Right atrium auricular region (tissue), 2 donors: ENCODE data around the gene SDR42E2. TPM values are rescaled to one million over a fixed set of nuclear protein-coding genes. Genes with fewer than 3 reads are reported as not detected.

Experiments used
- DNase-seq: peaks from one replicate; pipeline ENCODE4 v3.0.0-alpha.2; 2019; ENCODE audit warnings: low spot score
- H3K27ac ChIP-seq, 2 donors: fragments of 200-600 bp; sonication (generic); 1 replicate in 1 of 2; 2 replicates in 1 of 2; pipeline ENCODE4 v1.5.1; 2016 to 2019
- H3K27me3 ChIP-seq, 2 donors: fragments of 200-600 bp; sonication (generic); one replicate each; pipeline versions ENCODE4 v1.5.1 to v1.6.0; 2017 to 2019
- H3K36me3 ChIP-seq: fragments of 200-600 bp; sonication (generic); one replicate; pipeline ENCODE4 v1.5.1; 2016
- H3K4me1 ChIP-seq, 2 donors: fragments of 200-600 bp; sonication (generic); one replicate each; pipeline versions ENCODE4 v1.5.1 to v1.6.0; 2017 to 2019
- H3K4me3 ChIP-seq, 2 donors: fragments of 200-600 bp; sonication (generic); 1 replicate in 1 of 2; 2 replicates in 1 of 2; pipeline ENCODE4 v1.5.1; 2017 to 2019; ENCODE audit warnings: mild to moderate bottlenecking in 1 of 2, moderate library complexity in 1 of 2
- H3K9me3 ChIP-seq, 2 donors: fragments of 200-600 bp; sonication (generic); one replicate each; pipeline ENCODE4 v1.5.1; 2019
- CTCF ChIP-seq, 2 donors: fragments of 200-600 bp; sonication (generic); IDR thresholded peaks; one replicate each; pipeline ENCODE4 v1.5.1; 2019; ENCODE audit warnings: antibody characterized with exemption in 2 of 2
- total RNA-seq, 2 donors: library from RNA; depleted of rRNA; stranded (reverse); fragments of >200 nt; gene quantifications; one replicate each; pipeline ENCODE4 v1.1.0, GENCODE V29; 2016

The SDR42E2 gene
- total RNA-seq, 2 donors from 2014 or later, result not detected

GRCh38 chr16:22190081-22190775 is 27.9 kb downstream of the SDR42E2 start:
- Histone ChIP-seq H3K36me3 (no peaks in the 10 kb centered on the region), H3K27ac (peak overlapping the region; percentile 95 to 97), H3K4me3 (peak overlapping the region; percentile 51 to 77), H3K4me1 (peaks cover 0 to 34% of the 10 kb centered on the region in 2 donors), H3K27me3 (no peaks in the 10 kb centered on the region), H3K9me3 (no peaks in the 10 kb centered on the region)
- no peak for TF ChIP-seq CTCF (IDR thresholded peaks at IDR 0.05)
- DNase-seq, result no peak

- H3K36me3 ChIP-seq, result no peaks in the 10 kb centered on the region
- peak overlapping the region; percentile 51 to 77 for H3K4me3 ChIP-seq
- no peaks in the 10 kb centered on the region for H3K27me3 ChIP-seq
- DNase-seq, result peak; percentile 100
- TF ChIP-seq CTCF (IDR thresholded peaks at IDR 0.05), result no peak
- H3K27ac ChIP-seq, result peak overlapping the region; percentile 95 to 97
- peaks cover 0 to 34% of the 10 kb centered on the region in 2 donors for H3K4me1 ChIP-seq
- H3K9me3 ChIP-seq, result no peaks in the 10 kb centered on the region
Measured at GRCh38 chr16:22190776-22191531, 28.6 kb downstream of the SDR42E2 start.

- TF ChIP-seq CTCF (IDR thresholded peaks at IDR 0.05), result no peak
- H3K9me3 ChIP-seq, result no peaks in the 10 kb centered on the region
- H3K4me1 ChIP-seq, result peaks cover 0 to 38% of the 10 kb centered on the region in 2 donors
- H3K27ac ChIP-seq, result peak overlapping the region; percentile 95 to 97
- no peaks in the 10 kb centered on the region for H3K36me3 ChIP-seq
- H3K27me3 ChIP-seq, result no peaks in the 10 kb centered on the region
- peak overlapping the region; percentile 47 to 77 for H3K4me3 ChIP-seq
- no peak for DNase-seq
Measured at GRCh38 chr16:22191532-22192260, 29.4 kb downstream of the SDR42E2 start.

- TF ChIP-seq CTCF (IDR thresholded peaks at IDR 0.05), result no peak
- no peaks in the 10 kb centered on the region for H3K36me3 ChIP-seq
- H3K4me3 ChIP-seq, result peak overlapping the region; percentile 47 to 77
- no peaks in the 10 kb centered on the region for H3K27me3 ChIP-seq
- H3K9me3 ChIP-seq, result no peaks in the 10 kb centered on the region
- H3K4me1 ChIP-seq, result peaks cover 0 to 38% of the 10 kb centered on the region in 2 donors
- H3K27ac ChIP-seq, result peak overlapping the region; percentile 95 to 97
- peak; percentile 96 for DNase-seq
Measured at GRCh38 chr16:22192261-22193062, 30.2 kb downstream of the SDR42E2 start.

- H3K4me3 ChIP-seq, result peak overlapping the region in 1 of 2 donors; percentile 77
- H3K9me3 ChIP-seq, result no peaks in the 10 kb centered on the region
- H3K27me3 ChIP-seq, result no peaks in the 10 kb centered on the region
- DNase-seq, result no peak
- H3K36me3 ChIP-seq, result no peaks in the 10 kb centered on the region
- TF ChIP-seq CTCF (IDR thresholded peaks at IDR 0.05), result no peak
- peaks cover 0 to 38% of the 10 kb centered on the region in 2 donors for H3K4me1 ChIP-seq
- peak overlapping the region; percentile 95 to 97 for H3K27ac ChIP-seq
Measured at GRCh38 chr16:22193063-22193411, 30.7 kb downstream of the SDR42E2 start.
